HepG2 (cell line): ENCODE results near the gene AZI2. TPM values are rescaled to one million over a fixed set of nuclear protein-coding genes. Genes with fewer than 3 reads are reported as not detected.

Experiments used
- ATAC-seq: fragments of 200-7000 bp; cut with Tn5 transposase; 3 replicates; pipeline ENCODE4 v1.9.1; 2020; ENCODE audit warnings: mild to moderate bottlenecking, moderate library complexity
- BruUV-seq: library from RNA; stranded (reverse); fragments of 400-500 nt; replicated peaks from 2 replicates; lab custom pipeline; 2021; lab: Mats Ljungman, UMichigan
- CTCF ChIA-PET: fragments of 300-600 bp; formaldehyde crosslinking; extraction: SDS; loops from one replicate; lab custom pipeline; 2021; ENCODE audit warnings: low total read pairs, inconsistent platforms, low intra/inter-chr PET ratio; lab: Yijun Ruan, JAX
- POLR2A ChIA-PET: fragments of 350-600 bp; sonication (Branson Sonifier 250); formaldehyde crosslinking; loops from one replicate; lab custom pipeline; 2020; ENCODE audit warnings: antibody characterized with exemption, inconsistent platforms; lab: Yijun Ruan, JAX
- DNase-seq: peaks from one replicate; pipeline ENCODE4 v3.0.0-alpha.2; 2015; ENCODE audit warnings: low spot score
- FAIRE-seq: peaks from 3 replicates; lab custom pipeline; 2011; peaks lifted over from hg19 to GRCh38; lab: Jason Lieb, UNC
- H2AFZ ChIP-seq: one replicate; pipeline ENCODE4 v1.6.1; 2011; ENCODE audit warnings: low read length, inconsistent platforms
- H3K27ac ChIP-seq: fragments of 300-600 bp; 3 replicates; pipeline ENCODE4 v1.8.0; 2011; ENCODE audit warnings: mixed run types, mild to moderate bottlenecking, mixed read lengths, low read length, inconsistent platforms; ENCODE audit not compliant: insufficient read depth; ENCODE audit errors: extremely low read length
- H3K27me3 ChIP-seq, 2 experiments: fragments of 200-600 bp in 1 of 2; 2 replicates in 1 of 2; 3 replicates in 1 of 2; pipeline versions ENCODE4 v1.6.0 to v1.8.0; 2011; ENCODE audit warnings: low read length in 2 of 2, mild to moderate bottlenecking in 2 of 2, moderate library complexity in 2 of 2, inconsistent platforms in 1 of 2; ENCODE audit not compliant: insufficient read depth in 2 of 2, control insufficient read depth in 1 of 2
- H3K36me3 ChIP-seq, 2 experiments: fragments of 200-600 bp in 1 of 2; replicated peaks in 1 of 2; 2 replicates in 1 of 2; 3 replicates in 1 of 2; pipeline versions ENCODE4 v1.5.1 to v1.8.0; 2011; ENCODE audit warnings: low read length in 2 of 2, inconsistent platforms in 1 of 2; ENCODE audit not compliant: insufficient read depth in 2 of 2, control insufficient read depth in 1 of 2
- H3K4me1 ChIP-seq: 2 replicates; pipeline ENCODE4 v1.5.1; 2012; ENCODE audit warnings: low read length, inconsistent platforms; ENCODE audit not compliant: insufficient read depth
- H3K4me2 ChIP-seq: 2 replicates; pipeline ENCODE4 v1.6.0; 2011; ENCODE audit warnings: low read depth, low read length, inconsistent platforms
- H3K4me3 ChIP-seq, 3 experiments: fragments of 200-600 bp in 1 of 3; sonication (generic), shearing (Covaris generic) in 1 of 3; replicated peaks in 1 of 3; 2 replicates each; pipeline ENCODE4 v1.5.1; 2011 to 2016; ENCODE audit warnings: low read length in 3 of 3, inconsistent platforms in 2 of 3, low read depth in 2 of 3, mild to moderate bottlenecking in 2 of 3, control low read depth in 1 of 3, mixed read lengths in 1 of 3; ENCODE audit not compliant: insufficient read depth in 1 of 3
- H3K79me2 ChIP-seq: one replicate; pipeline ENCODE4 v1.6.1; 2011; ENCODE audit warnings: low read length, inconsistent platforms; ENCODE audit not compliant: insufficient read depth
- H3K9ac ChIP-seq: 2 replicates; pipeline ENCODE4 v1.6.0; 2011; ENCODE audit warnings: mild to moderate bottlenecking, low read depth, low read length, inconsistent platforms; ENCODE audit not compliant: insufficient read depth
- H3K9me3 ChIP-seq: 2 replicates; pipeline ENCODE4 v1.5.1; 2012; ENCODE audit warnings: mild to moderate bottlenecking, low read length
- H4K20me1 ChIP-seq: 2 replicates; pipeline ENCODE4 v1.6.0; 2011; ENCODE audit warnings: inconsistent platforms, mild to moderate bottlenecking, low read length, moderate library complexity; ENCODE audit not compliant: insufficient read depth
- CREB1 ChIP-seq, 2 experiments: fragments of 450-650 bp in 1 of 2; IDR thresholded peaks; 2 replicates each; pipeline ENCODE4 v1.6.1; 2016 to 2017; ENCODE audit warnings: control low read depth in 1 of 2, mild to moderate bottlenecking in 1 of 2, missing compliant biosample characterization in 1 of 2, missing genetic modification characterization in 1 of 2
- KDM5A ChIP-seq: fragments of 200-600 bp; sonication (generic); IDR thresholded peaks from 2 replicates; pipeline ENCODE4 v1.7.0; 2018; ENCODE audit warnings: antibody characterized with exemption, mild to moderate bottlenecking, low read length, borderline replicate concordance
- MXI1 ChIP-seq: IDR thresholded peaks from 3 replicates; pipeline ENCODE4 v1.6.1; 2012; ENCODE audit warnings: low read depth, low read length, inconsistent platforms, borderline replicate concordance
- POLR2A ChIP-seq, 2 experiments: IDR thresholded peaks; 2 replicates each; pipeline ENCODE4 v1.6.1; 2011; ENCODE audit warnings: low read depth in 2 of 2, low read length in 2 of 2, mild to moderate bottlenecking in 1 of 2, moderate library complexity in 1 of 2; ENCODE audit not compliant: insufficient read depth in 1 of 2
- TAF15 ChIP-seq: fragments of 200-400 bp; formaldehyde crosslinking; IDR thresholded peaks from one replicate; pipeline ENCODE4 v1.6.1; 2018; ENCODE audit warnings: mild to moderate bottlenecking, low read depth, low read length; ENCODE audit not compliant: poor library complexity, severe bottlenecking
- ZBTB7A ChIP-seq: sonication (generic); formaldehyde crosslinking; IDR thresholded peaks from 2 replicates; pipeline ENCODE4 v1.8.0; 2022; ENCODE audit warnings: mild to moderate bottlenecking, missing genetic modification reagents
- ZNF292 ChIP-seq: sonication (generic); formaldehyde crosslinking; IDR thresholded peaks from 2 replicates; pipeline ENCODE4 v1.8.1; 2022; ENCODE audit warnings: mild to moderate bottlenecking, low read depth, missing genetic modification reagents, borderline replicate concordance
- ZNF335 ChIP-seq: sonication (generic); formaldehyde crosslinking; IDR thresholded peaks from 2 replicates; pipeline ENCODE4 v1.4.0; 2020; ENCODE audit warnings: missing genetic modification reagents
- ZNF761 ChIP-seq: sonication (generic); formaldehyde crosslinking; conservative IDR thresholded peaks from 2 replicates; pipeline ENCODE4 v1.4.0; 2020; ENCODE audit warnings: mild to moderate bottlenecking, missing genetic modification reagents
- ZNF788 ChIP-seq: sonication (generic); formaldehyde crosslinking; IDR thresholded peaks from 2 replicates; pipeline ENCODE4 v1.5.0; 2020; ENCODE audit warnings: mild to moderate bottlenecking, missing genetic modification reagents, borderline replicate concordance
- ZNF850 ChIP-seq: sonication (generic); formaldehyde crosslinking; conservative IDR thresholded peaks from 2 replicates; pipeline ENCODE4 v1.9.0; 2021; ENCODE audit warnings: mild to moderate bottlenecking, missing genetic modification reagents
- WGBS: methylation state at CpG from one replicate; pipeline ENCODE4 v1.1.6; 2017; ENCODE audit warnings: low lambda C conversion rate; 5-methylcytosine and 5-hydroxymethylcytosine counted together
- in situ Hi-C: cut with HindIII; loops from 2 replicates; pipeline ENCODE4 v1.10.0; 2017; ENCODE audit warnings: low pct_unique_long_range_greater_than_20kb; ENCODE audit not compliant: extremely low pct_ligation_motif_present
- intact Hi-C: fragments of 100-400 bp; cut with micrococcal nuclease; formaldehyde crosslinking; loops from one replicate; pipeline ENCODE4 v1.10.0; 2022; ENCODE audit not compliant: unreplicated experiment
- polyA plus RNA-seq, 8 experiments: library from polyadenylated mRNA; depleted of rRNA in 3 of 8; stranded (reverse) in 7 of 8; unstranded in 1 of 8; fragments of >200 nt; fragmentation: Illumina TruSeq in 4 of 8; extraction: Trizol in 4 of 8; gene quantifications; 2 replicates each; pipeline versions ENCODE4 v1.2.1 to v1.2.3, GENCODE V29; 2011 to 2016; ENCODE audit warnings: low read depth in 4 of 8, missing spikeins in 1 of 8, mixed read lengths in 1 of 8; ENCODE audit not compliant: insufficient read depth in 1 of 8
- total RNA-seq, 5 experiments: library from RNA; depleted of rRNA; stranded (reverse); fragments of >200 nt; fragmentation: Illumina TruSeq; extraction: Trizol; gene quantifications; 2 replicates each; pipeline ENCODE4 v1.2.3, GENCODE V29; 2016; ENCODE audit warnings: low read depth in 1 of 5
- TF ChIP-seq, protein P1 (sequence below): sonication (generic); formaldehyde crosslinking; IDR thresholded peaks from 2 replicates; pipeline ENCODE4 v1.8.1; 2023; ENCODE audit warnings: missing genetic modification reagents, mild to moderate bottlenecking, borderline replicate concordance
- TF ChIP-seq, protein P2 (sequence below): sonication (generic); formaldehyde crosslinking; IDR thresholded peaks from 2 replicates; pipeline ENCODE4 v1.5.0; 2020; ENCODE audit warnings: mild to moderate bottlenecking, missing genetic modification reagents, borderline replicate concordance
- TF ChIP-seq, protein P3 (sequence below): IDR thresholded peaks from 2 replicates; pipeline ENCODE4 v1.6.1; 2016

Gene AZI2
- total and polyA plus RNA-seq, 2 of the 13 experiments (the other 11 are each of a cell fraction or from before 2014, with no cell fraction given), result 43.7 to 49.8 TPM

DNA sequence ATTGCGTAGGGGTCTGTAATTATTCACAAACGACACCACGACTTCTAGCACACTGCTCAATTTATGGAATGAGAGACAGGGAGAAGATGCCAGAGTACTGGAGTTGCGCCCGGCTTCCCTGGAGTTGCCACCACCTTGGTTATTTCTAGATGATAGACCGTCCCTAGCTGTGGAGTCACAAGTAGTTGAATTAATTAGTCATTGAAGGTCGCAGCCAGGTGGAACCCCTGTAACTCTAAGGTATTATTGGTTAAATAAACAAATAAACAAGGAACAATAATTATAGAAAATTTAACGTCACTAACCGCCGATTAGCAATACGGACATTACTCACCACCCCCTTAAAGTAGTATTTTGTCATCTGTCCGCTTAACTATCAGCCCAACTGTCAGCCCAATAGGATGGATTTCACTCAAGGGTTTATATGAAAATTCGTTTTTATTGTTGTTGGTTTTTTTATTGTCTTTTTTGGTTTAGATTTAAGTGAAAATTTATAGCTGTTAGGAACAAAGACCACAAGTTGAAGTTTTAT, 911 bp upstream of the AZI2 start:
- no peak for DNase-seq
- no peaks in the 10 kb centered on the region; the same call in 1 of the 2 replicates for H4K20me1 ChIP-seq
- H3K27me3 ChIP-seq, result no peaks in the 10 kb centered on the region
- peak overlapping the region; percentile 93 for H2AFZ ChIP-seq
- ATAC-seq, result no peak
- TF ChIP-seq TAF15 (no peak), MXI1 (0 out of 3 replicates have a peak, but pooled peaks have one; percentile 2), POLR2A (IDR thresholded peaks at IDR 0.05; ENCODE audit: insufficient read depth in 1 of 2, low read depth in 2 of 2, low read length in 2 of 2) (peak in 1 of 2 experiments; percentile 7; a peak in 1 of 4 replicates), KDM5A (0 out of 2 replicates have a peak, but pooled peaks have one; percentile 3)
- H3K36me3 ChIP-seq, result no peaks in the 10 kb centered on the region
- 4% methylated on average over 13 of the region's 13 CpGs for WGBS
- intact Hi-C loops (loop anchor here (5.0 to 10.0 kb wide), 3 partner anchors 107 to 987 kb away; partner anchors contain the start of gene CMC1), in situ Hi-C loops (no loop called here)
- H3K79me2 ChIP-seq, result peaks cover 42% of the 10 kb centered on the region
- H3K4me1 ChIP-seq, result peaks cover 36% of the 10 kb centered on the region
- CTCF ChIA-PET, result no interaction called here
- H3K9ac ChIP-seq, result peak overlapping the region; percentile 86
- BruUV-seq, result TSS peak; percentile 74
- H3K9me3 ChIP-seq, result no peaks in the 10 kb centered on the region
- peak overlapping the region; percentile 76 for H3K4me2 ChIP-seq
- FAIRE-seq, result no peak
- H3K27ac ChIP-seq, result peak overlapping the region; percentile 96
- POLR2A ChIA-PET, result interaction anchor here (0.7 to 1.9 kb wide), 12 partner anchors 9 to 865 kb away, joined by 3 to 15 read pairs (median 4); partner anchors contain the start of genes CMC1, EOMES and SLC4A7
- peak overlapping the region; percentile 76 to 94 (median 93) for H3K4me3 ChIP-seq

DNA sequence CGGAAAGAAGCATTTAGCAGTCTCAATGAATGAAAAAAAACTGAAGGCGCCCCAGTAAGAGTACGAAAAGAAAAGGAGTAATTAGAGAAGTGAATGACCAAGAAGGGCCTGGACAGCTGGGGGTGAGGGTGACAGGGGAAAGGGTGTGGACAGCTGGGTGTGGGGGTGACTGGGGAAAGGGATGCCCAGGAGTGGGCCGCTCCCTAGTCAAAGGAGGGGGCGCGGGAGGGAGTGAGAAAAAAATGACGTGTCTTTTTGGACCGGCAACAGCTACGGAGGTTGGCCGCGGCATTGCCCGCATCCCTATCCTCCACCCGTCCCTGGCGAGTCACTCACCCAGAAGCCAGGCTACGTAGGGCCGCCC, 377 bp downstream of the AZI2 start:
- peak overlapping the region; percentile 86 for H3K9ac ChIP-seq
- in situ Hi-C loops (no loop called here), intact Hi-C loops (loop anchor here (5.0 to 10.0 kb wide), 3 partner anchors 106 to 986 kb away; partner anchors contain the start of gene CMC1)
- H2AFZ ChIP-seq, result no peak overlapping the region
- no TSS peak for BruUV-seq
- CTCF ChIA-PET, result no interaction called here
- ATAC-seq, result peak; percentile 92
- H3K4me1 ChIP-seq, result peaks cover 42% of the 10 kb centered on the region
- no peaks in the 10 kb centered on the region for H3K27me3 ChIP-seq
- peaks cover 3% of the 10 kb centered on the region; the same call in 1 of the 2 replicates for H4K20me1 ChIP-seq
- no peak for DNase-seq
- 1% methylated on average over 13 of the region's 16 CpGs for WGBS
- no peaks in the 10 kb centered on the region for H3K36me3 ChIP-seq
- peak overlapping the region; percentile 96 for H3K27ac ChIP-seq
- H3K79me2 ChIP-seq, result peaks cover 54% of the 10 kb centered on the region
- POLR2A ChIA-PET, result interaction anchor here (1.0 to 1.9 kb wide), 10 partner anchors 9 to 667 kb away, joined by 3 to 15 read pairs (median 6); partner anchors contain the start of genes CMC1 and EOMES
- peak overlapping the region; percentile 76 to 94 (median 93) for H3K4me3 ChIP-seq
- peak overlapping the region; percentile 76 for H3K4me2 ChIP-seq
- FAIRE-seq, result no peak
- H3K9me3 ChIP-seq, result no peaks in the 10 kb centered on the region
- TF ChIP-seq, protein P1, sequence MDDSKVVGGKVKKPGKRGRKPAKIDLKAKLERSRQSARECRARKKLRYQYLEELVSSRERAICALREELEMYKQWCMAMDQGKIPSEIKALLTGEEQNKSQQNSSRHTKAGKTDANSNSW, result 0 out of 2 replicates have a peak, but pooled peaks have one; percentile 41
- no peak for TF ChIP-seq ZNF788 (CRISPR knock-in tag)
- TF ChIP-seq ZNF292 (CRISPR knock-in tag), result no peak
- TF ChIP-seq, protein P2, sequence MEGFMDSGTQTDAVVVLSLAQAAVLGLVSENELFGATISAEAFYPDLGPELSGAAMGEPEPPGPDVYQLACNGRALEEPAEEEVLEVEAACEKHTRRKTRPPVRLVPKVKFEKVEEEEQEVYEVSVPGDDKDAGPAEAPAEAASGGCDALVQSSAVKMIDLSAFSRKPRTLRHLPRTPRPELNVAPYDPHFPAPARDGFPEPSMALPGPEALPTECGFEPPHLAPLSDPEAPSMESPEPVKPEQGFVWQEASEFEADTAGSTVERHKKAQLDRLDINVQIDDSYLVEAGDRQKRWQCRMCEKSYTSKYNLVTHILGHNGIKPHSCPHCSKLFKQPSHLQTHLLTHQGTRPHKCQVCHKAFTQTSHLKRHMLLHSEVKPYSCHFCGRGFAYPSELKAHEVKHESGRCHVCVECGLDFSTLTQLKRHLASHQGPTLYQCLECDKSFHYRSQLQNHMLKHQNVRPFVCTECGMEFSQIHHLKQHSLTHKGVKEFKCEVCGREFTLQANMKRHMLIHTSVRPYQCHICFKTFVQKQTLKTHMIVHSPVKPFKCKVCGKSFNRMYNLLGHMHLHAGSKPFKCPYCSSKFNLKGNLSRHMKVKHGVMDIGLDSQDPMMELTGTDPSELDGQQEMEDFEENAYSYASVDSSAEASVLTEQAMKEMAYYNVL (CRISPR knock-in tag), result no peak
- TF ChIP-seq ZNF850 (CRISPR knock-in tag), result no peak
- TF ChIP-seq CREB1 (IDR thresholded peaks at IDR 0.05), result peak; percentile 27; the same call in 1 of the 2 replicates
- TF ChIP-seq CREB1 (CRISPR knock-in tag; IDR thresholded peaks at IDR 0.05), result no peak
- TF ChIP-seq ZNF335 (CRISPR knock-in tag), result peak; percentile 92; the same call in 1 of the 2 replicates
- TF ChIP-seq ZNF761 (CRISPR knock-in tag), result no peak
- TF ChIP-seq, protein P3, sequence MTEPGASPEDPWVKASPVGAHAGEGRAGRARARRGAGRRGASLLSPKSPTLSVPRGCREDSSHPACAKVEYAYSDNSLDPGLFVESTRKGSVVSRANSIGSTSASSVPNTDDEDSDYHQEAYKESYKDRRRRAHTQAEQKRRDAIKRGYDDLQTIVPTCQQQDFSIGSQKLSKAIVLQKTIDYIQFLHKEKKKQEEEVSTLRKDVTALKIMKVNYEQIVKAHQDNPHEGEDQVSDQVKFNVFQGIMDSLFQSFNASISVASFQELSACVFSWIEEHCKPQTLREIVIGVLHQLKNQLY (CRISPR knock-in tag), result no peak
- peak; percentile 28; the same call in 1 of the 2 replicates for TF ChIP-seq ZBTB7A
